HG02970 (cell line): ENCODE measurements around the gene LRRC8D.

ENCODE experiments used
- ATAC-seq: cut with Tn5 transposase; IDR thresholded peaks from one replicate; pipeline ENCODE4 v1.9.1; 2021; ENCODE audit warnings: mild to moderate bottlenecking, moderate library complexity, moderate number of reproducible peaks; ENCODE audit not compliant: unreplicated experiment, low FRiP score

Gene LRRC8D

DNA sequence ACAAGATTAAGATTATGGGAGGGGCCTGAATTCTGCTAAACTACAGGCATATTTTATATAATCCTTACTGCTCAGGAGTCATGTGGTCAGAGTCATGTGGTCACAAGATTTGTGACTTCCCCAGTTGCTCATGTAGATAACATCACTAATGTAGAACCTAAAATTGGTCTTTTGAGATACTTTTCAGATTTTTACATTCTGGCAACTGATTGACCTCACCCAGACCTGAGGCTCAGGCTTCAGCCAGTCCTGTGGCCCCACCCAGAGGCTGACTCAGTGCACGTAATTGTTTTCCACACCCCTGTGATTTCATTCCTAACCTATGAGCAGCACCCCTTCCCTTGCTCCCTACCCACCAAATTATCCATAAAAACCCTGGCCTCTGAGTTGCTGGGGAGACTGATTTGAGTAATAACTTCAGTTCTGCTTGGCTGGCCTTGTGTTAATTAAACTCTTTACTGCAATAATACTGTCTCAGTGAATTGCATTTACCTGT is 132.3 kb downstream of the LRRC8D start:
- ATAC-seq, result no peak

GRCh38 chr1:89953929-89954328 is 133.1 kb downstream of the LRRC8D start:
- no peak for ATAC-seq

GRCh38 chr1:89954401-89954800 is 133.6 kb downstream of the LRRC8D start:
- ATAC-seq, result no peak

DNA sequence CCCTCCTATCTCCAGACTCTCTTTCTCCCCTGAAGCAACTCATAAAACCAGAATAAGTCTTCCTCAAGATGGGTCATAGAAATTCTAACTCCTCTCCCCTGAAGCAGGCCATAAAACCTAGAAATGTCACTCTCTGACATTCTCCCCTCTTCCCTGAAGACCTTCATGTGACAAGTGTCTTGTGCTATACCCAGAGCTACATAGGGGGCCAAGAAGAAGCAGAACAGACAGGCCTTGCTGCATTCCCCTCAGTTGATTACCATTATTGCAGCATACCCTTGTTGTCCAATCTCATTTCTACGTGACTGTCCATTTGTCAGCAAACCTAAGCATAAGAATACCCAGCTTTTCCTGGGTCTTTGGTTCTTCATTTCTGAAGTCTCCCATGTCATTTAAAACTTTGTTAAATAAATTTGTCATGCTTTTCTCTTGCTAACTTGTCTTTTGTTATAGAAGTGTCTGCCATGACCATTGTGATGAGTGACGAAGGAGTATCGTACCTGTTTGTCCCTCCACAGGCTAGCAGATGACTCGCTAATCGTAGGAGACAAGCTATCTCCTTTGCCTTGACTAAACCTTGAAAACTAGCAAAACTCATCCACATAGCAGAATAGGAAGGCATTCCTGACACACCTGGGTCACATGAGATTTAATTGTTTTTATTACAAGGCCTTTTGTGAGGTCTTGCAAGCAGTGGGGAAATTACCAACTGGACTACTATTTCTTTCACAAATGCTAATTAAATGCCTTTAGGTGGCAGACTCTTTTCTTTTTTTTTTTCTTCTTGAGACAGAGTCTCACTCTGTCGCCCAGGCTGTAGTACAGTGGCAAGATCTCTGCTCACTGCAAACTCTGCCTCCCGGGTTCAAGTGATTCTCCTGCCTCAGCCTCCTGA is 134.7 kb downstream of the LRRC8D start:
- ATAC-seq, result no peak

- ATAC-seq, result no peak
Observed at GRCh38 chr1:89957107-89957506, 136.3 kb downstream of the LRRC8D start.

- ATAC-seq, result no peak
Observed at GRCh38 chr1:89958851-89959654, 138.2 kb downstream of the LRRC8D start.

- ATAC-seq, result no peak
Observed at GRCh38 chr1:89959719-89960118, 138.9 kb downstream of the LRRC8D start.

GRCh38 chr1:89962024-89962741 is 141.4 kb downstream of the LRRC8D start:
- no peak for ATAC-seq

GRCh38 chr1:89962742-89963075 is 141.9 kb downstream of the LRRC8D start:
- ATAC-seq, result no peak

DNA sequence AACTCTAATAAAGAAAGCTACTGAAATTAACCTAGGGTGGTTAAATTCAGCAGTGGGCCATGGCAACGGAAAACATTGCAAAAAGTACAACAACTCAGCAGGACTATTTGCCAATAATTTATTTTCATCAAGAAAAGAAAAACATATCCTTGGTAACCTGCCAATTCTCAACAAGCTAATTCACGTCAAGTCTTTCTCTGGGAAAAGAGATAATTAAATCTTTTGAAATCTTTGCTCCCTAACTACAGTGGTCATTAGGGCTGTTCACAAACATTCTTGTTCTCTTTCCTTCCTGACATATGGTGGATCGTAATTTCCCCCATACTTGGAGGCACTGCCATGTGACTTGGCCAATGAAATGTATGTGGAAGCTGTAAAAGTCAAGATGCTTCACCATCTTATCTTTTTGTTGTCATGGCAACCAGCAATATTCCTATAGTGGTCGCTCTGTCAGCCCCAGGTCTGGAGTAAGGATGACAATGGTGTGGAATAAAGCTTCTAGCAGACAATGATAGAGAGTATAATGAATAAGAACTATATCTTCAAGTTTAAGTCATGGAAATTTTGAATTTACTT is 144.4 kb downstream of the LRRC8D start:
- no peak for ATAC-seq

DNA sequence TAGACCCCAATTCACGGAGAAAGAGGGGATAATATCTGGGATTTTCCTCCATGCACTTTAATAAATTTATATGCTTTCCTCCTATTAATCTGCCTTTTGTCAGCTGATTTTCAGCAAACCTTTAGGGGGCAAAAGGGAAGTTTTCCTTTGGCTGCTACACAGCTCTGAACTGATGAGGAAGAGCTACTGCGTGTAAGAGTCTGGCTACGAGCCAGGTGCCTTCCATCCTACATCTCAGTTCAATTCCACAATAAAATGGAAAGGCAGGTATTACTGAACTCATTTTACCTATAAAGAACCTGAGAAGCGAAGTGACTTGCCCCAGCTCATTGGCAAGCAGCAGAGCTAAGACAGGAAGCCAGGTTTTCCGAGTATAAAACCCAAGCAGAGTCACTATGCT is 145.8 kb downstream of the LRRC8D start:
- ATAC-seq, result no peak

DNA sequence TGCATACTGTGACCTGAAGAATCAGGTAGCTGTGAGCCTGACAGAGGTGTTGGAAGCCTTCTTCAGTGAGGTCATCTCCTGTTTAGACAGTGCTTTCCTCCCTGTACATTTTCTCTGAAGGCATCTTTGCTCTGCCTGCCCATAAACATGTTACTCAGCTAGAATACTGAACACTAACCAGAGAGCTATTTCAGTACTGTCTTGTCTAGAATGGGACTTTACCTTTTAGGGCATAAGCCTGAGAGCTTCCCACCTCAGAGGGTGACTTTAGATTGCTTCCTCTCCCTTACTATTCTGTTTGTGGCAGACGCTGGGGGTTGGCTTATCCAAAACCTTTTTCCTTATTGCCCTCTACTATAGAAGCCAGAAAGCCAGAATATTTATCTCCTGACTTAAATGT is 150.8 kb downstream of the LRRC8D start:
- no peak for ATAC-seq

- no peak for ATAC-seq
Observed at GRCh38 chr1:89972024-89972423, 151.2 kb downstream of the LRRC8D start.

DNA sequence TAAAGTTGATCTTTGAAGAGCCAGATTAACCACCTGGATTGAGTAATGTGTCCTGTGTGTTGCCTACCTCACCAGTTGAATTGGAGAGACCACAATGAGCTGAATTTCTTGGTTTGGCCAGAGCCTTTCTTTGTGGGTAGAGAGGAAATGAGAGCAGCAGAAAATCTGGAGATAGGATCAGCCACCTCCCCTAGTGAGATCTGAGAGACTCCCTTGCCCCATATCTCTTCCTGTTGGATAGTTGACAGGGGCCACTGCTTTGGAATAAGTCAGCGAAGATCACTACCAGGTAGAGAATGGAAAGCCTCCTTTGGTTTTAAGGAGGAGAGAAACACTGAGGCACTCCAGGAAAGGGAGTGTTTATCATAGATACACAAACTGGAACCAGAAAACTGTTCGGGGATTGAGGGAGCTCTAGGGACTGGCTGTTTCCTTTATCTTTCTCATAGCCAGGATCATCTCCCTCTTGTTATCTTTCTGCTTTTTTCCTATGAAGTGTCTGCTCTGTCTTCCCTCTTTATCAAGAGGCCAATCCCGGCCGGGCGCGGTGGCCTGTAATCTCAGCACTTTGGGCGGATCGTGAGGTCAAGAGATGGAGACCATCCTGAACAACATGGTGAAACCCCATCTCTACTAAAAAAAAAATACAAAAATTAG is 152.8 kb downstream of the LRRC8D start:
- no peak for ATAC-seq

GRCh38 chr1:89974256-89974655 is 153.4 kb downstream of the LRRC8D start:
- ATAC-seq, result no peak

GRCh38 chr1:89974696-89975470 is 154.1 kb downstream of the LRRC8D start:
- ATAC-seq, result no peak

GRCh38 chr1:89975540-89976125 is 154.8 kb downstream of the LRRC8D start:
- no peak for ATAC-seq

GRCh38 chr1:89978755-89979154 is 157.9 kb downstream of the LRRC8D start:
- no peak for ATAC-seq

DNA sequence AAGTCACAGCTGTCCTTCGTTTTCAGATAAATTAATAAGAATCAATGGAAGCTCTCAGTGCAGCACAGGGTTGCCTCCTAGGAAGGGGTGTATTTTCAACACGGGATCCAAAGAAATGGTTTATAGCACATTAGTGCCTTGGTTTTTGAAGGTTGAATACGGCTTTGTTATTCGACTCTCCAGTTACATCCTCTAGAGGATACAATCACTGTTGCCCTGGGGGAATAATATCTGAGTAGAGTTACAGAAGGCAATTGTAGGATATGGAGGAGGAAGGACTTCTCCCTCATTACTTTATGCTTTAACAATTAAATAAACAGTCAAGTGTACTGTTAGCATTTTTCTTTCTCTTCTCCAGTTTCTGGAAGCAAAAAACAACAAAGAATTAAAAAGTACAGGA is 159.8 kb downstream of the LRRC8D start:
- no peak for ATAC-seq
